Epithelial cell of prostate (primary cell): ENCODE data around the gene DAND5.

Experiments
- DNase-seq: peaks from one replicate; pipeline ENCODE4 v3.0.0-alpha.2; 2011; ENCODE audit warnings: low read depth, low spot score
- H3K27ac ChIP-seq: fragments of 450-650 bp; 2 replicates; pipeline ENCODE4 v1.5.1; 2017; ENCODE audit warnings: mild to moderate bottlenecking

The DAND5 gene

DNA sequence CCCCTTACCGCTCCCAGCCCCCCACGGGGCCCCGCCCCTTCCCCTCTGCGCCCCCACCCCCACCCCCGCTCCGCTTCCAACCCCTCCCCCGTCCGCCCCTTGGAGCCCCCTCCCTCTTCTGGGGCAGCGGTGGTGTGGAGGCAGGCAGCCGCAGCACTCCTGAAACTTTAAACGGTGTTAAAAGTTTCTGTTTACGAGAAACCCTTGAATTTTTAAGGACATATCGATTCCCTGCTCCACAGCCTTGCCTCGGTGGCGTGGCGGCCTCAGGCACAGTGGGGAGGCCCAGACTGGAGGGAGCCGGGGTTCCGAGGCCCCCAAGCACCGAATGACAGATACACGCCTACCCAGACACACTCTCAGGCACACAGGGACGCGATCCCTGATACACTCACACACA lies 21.1 kb downstream of the DAND5 start:
- H3K27ac ChIP-seq, result no peak overlapping the region
- DNase-seq, result no peak

DNA sequence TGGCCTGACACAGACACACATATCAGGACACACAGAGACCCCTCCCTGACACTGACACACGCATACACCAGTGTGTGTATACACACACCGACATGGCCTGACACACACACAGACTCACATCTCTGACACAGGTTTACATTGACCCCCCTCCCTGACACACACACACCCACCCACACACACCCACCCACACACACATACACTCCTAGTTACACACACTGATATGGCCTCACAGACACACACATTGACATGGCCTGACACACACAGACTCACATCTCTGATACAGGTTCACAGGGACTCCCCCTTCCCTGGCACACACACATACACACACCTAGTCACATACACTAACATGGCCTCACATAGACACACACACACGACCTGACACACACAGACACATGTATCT lies 21.5 kb downstream of the DAND5 start:
- no peak overlapping the region for H3K27ac ChIP-seq

DNA sequence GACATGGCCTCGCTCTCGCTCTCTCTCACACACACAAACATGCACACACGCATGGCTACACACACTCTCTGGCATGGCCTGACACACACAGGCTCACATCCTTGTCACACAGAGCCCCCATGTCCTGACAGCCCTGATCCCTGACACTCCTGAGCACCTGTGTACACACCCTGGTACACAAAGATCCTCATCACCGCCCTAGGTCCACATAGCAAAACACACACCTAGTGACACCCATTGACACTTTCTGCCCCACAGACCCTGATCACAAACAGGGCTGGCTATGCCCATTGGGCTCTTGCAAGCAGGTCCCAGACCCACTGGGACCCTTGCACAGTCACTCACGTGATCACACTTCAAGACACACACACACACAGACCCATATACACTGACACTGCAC lies 21.9 kb downstream of the DAND5 start:
- H3K27ac ChIP-seq, result no peak overlapping the region
- DNase-seq, result no peak

More for the DNA sequence above, 21.5 kb downstream of the DAND5 start:
- DNase-seq, result no peak

DNA sequence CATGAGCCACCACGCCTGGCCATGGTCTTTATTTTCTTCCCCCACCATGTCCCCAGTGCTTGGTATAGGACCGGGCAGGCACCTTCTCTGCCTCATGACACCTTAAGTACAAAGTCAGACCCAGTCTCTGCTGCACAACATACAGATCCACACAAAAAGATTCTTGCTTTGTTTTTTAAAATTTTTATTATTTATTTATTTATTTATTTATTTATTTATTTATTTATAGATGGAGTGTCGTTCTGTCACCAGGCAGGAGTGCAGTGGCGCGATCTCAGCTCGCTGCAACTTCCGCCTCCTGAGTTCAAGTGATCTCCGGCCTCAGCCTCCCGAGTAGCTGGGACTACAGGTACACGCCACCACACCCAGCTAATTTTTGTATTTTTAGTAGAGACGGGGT lies 23.4 kb downstream of the DAND5 start:
- no peak for DNase-seq

GRCh38 chr19:12993562-12993961 lies 24.2 kb downstream of the DAND5 start:
- no peak for DNase-seq
- H3K27ac ChIP-seq, result no peak overlapping the region

More for the DNA sequence above, 23.4 kb downstream of the DAND5 start:
- H3K27ac ChIP-seq, result no peak overlapping the region

DNA sequence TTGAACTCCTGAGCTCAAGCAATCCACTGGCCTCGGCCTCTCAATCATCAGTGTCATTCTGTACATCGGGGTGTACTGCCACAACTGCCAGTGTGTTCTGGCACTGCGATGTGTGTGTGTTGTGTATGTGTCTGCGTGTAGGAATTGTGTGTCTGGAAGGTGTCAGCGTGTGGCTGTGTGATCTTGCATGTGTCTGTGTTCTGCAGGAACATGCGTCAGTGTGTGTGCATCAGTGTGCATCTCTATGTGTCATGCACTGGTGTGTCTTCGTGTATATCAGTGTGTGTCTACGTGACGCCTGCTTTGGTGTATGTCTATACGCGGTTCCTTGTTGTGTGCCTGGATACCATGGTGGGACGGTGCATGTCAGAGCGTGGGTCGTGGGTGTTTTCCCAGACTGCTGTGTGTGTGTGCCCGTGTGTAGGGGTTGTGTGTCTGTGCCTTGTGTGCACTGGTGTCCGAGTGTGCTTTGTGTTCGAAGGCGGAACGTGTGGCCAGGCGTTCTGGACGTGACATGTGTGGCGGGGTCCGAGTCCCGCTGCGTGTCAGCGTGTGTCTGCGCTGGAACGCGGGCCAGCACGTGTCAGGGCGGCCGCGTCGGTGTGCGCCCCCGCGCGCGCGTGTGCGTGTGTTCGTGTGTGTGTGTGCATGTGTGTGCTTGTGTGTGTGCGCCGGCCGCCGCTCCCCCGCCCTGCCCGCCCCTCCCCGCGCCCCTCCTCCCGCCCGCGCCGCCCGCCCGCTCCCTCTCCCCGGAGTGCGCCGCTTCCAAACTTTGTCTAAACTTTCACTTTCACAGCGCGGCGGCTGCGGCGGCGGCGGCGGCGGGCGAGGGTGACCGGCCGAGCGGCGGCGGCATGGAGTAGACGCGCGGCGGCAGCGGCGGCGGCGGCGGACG lies 25.6 kb downstream of the DAND5 start, which contains the start of gene NFIX:
NFIX (plus strand) TSS at position 775 of the 895 bp plus-strand sequence. CDS start 363 bp downstream, outside the sequence.
- H3K27ac ChIP-seq, result peak within 1 kb of the TSS; percentile 39
- no peak for DNase-seq

DNA sequence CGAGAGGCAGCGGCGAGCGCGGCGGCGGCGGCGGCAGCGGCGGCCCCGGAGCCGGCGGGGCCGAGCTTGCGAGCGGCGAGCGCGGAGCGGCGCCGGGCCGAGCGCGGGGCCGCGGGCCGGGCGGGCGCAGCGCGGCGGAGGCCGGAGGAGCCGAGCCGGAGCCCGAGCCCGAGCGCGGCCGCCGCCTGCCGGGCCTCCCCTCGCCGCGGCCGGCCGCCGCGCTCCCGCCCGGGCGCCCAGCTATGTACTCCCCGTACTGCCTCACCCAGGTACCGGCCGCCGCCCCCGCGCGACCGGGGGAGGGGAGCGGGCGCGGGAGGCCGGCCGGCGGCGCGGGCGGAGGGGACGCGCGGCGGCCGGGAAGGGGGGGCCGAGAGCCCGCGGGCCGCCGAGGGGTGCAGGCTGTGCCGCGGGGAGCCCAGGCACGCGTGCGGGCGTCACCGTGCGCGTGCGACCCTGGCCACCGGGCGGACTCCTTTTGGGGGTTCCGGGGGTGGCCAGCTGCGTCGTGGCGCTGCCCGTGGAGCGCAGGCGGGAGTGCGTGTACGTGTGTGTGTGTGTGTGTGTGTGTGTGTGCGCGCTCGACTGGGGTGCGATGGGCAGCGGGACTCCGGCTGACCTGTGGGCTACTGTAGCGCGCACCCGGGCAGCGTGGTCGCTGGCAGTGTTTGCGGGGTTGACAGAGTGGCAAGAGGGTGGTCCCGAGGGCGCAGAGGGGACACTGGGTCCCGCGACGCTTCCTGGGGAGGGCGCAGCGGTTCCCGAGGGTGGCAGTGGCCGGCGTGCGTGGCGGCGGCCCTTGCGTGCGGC lies 26.4 kb downstream of the DAND5 start:
- DNase-seq, result no peak

DNA sequence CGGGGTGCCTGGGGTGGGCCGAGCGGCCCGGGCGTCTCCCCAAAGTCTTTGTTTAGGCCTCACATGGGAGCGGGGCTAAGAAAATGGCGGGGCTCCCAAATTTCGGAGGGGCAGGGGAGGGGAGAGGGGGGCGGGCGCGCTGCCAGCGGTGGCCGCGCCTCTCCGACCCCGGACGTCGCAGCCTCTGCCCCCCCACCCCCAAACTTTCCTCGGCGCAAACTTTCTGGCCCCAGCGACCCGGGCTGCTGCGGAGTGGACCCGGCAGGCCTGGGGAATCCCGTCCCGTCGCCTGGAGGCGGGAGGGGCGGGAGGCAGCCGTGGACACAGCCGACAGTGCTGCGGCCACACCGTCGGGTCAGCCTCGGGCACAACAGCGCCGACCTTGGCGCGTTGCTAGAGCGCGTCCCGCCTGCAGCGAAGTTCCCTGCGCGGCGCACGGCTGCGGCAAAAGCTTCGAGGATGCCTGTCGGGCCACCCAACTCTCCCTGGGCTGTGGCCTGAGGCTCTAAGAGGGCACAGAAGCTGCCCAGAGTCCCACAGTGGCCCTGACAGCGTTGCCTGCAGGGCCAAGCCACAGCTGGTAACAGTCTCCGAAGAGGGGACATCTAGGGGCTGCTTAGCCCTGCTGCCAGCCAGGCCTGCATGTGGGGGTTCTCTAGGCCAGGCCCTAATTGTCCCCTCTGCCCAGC lies 27.2 kb downstream of the DAND5 start:
- DNase-seq, result no peak
- H3K27ac ChIP-seq, result peak overlapping the region; percentile 39

More for the DNA sequence above, 26.4 kb downstream of the DAND5 start:
- H3K27ac ChIP-seq, result peak overlapping the region; percentile 39

DNA sequence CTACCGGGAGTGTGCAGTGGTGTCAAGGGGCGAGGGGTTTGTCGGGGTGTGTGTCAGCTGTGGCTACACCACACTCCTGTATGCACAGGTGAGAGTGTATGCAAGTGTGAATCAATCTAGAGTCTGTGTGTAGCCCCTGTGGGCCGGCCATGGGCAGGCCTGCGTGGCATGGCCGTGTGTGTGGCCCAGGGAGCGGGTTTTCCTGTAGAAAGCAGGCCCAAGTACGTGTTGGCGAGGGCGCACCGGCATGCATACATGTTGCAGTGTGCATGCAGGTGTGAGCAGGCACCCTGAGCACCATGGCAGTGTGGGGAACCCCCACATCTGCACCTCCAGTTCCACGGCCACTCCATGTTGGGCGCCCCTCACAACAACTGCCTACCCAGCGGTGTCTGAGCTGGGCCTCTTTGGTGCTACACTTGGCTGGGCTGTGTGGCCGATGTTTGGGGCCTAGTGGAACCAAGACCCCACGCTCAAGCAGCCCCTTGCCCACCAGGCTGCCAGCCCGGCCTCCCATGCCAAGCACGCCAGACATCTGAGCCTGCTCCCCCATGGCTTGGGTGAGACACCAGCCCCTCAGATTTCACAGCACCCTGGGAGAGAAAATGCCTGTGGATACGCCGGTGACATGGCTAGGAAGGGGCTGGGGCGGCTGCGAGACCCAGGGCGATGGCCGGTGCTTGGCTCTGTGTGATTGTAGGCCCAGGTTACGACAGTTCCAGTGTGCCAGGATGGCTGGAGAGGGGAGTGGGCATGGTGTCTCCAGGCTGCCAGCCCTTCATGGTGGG lies 28.0 kb downstream of the DAND5 start:
- H3K27ac ChIP-seq, result peak overlapping the region; percentile 39
- no peak for DNase-seq

GRCh38 chr19:12997967-12998940 lies 28.9 kb downstream of the DAND5 start:
- peak overlapping the region; percentile 39 for H3K27ac ChIP-seq
- no peak for DNase-seq

DNA sequence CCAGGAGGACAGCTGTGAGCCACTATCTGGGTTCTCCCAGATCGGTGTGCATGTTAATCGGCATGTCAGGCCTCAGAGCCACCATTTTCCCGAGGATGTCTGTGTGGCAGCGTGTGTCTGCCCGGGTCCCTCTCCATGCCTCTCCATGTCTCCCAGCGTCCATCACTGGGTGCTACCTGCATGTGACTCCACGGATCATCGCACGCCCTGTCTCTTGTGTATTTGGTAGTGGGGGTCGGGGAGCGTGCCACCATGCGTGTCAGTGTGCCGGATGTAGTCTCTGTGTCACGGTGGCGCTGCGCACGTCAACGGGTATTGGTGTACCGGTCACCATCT lies 31.8 kb downstream of the DAND5 start:
- H3K27ac ChIP-seq, result no peak overlapping the region
- no peak for DNase-seq

GRCh38 chr19:13001502-13002165 lies 32.3 kb downstream of the DAND5 start:
- H3K27ac ChIP-seq, result no peak overlapping the region
- no peak for DNase-seq

- H3K27ac ChIP-seq, result no peak overlapping the region
- no peak for DNase-seq
Measured at GRCh38 chr19:13002166-13002898, 33.0 kb downstream of the DAND5 start.

DNA sequence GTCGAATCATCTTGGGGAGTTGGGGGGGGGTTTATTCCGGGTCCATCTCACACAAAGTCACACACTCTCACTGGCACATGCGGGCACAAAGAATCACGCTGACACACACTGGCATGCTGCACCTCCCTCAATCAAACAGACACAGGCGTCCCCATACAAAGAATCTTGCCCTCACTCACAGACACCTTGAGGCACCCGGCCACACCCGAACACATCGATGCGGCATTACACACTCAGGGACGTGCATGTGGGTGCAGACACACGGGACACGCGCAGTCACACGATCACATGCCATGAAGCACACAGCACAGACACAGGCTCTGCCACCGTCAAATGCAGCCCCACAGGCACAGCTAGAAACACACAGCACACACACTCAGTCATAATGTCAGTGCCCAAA lies 33.7 kb downstream of the DAND5 start:
- no peak for DNase-seq
- no peak overlapping the region for H3K27ac ChIP-seq

- H3K27ac ChIP-seq, result no peak overlapping the region
- no peak for DNase-seq
Measured at GRCh38 chr19:13004273-13004672, 34.9 kb downstream of the DAND5 start.

- DNase-seq, result no peak
- no peak overlapping the region for H3K27ac ChIP-seq
Measured at GRCh38 chr19:13005253-13005652, 35.9 kb downstream of the DAND5 start.

GRCh38 chr19:13005861-13006370 lies 36.5 kb downstream of the DAND5 start:
- no peak overlapping the region for H3K27ac ChIP-seq
- no peak for DNase-seq
